IMR-90 (cell line): ENCODE data around the gene SLC12A7. TPM values are rescaled to one million over a fixed set of nuclear protein-coding genes. Genes with fewer than 3 reads are reported as not detected.

Source experiments
- ATAC-seq: fragments of 200-7000 bp; cut with Tn5 transposase; 2 replicates; pipeline ENCODE4 v1.9.1; 2020; ENCODE audit warnings: low read depth, mild to moderate bottlenecking, moderate library complexity
- BruUV-seq: library from RNA; stranded (reverse); fragments of 400-500 nt; replicated peaks from 2 replicates; lab custom pipeline; 2021; lab: Mats Ljungman, UMichigan
- CTCF ChIA-PET: fragments of 300-600 bp; formaldehyde crosslinking; extraction: SDS; loops from one replicate; lab custom pipeline; 2021; ENCODE audit warnings: antibody characterized with exemption; lab: Yijun Ruan, JAX
- POLR2A ChIA-PET: fragments of 300-600 bp; sonication (Branson Sonifier 250); formaldehyde crosslinking; loops from one replicate; lab custom pipeline; 2022; ENCODE audit warnings: antibody characterized with exemption; ENCODE audit not compliant: unreplicated experiment; lab: Charles Lee
- DNase-seq: peaks from one replicate; pipeline ENCODE4 v3.0.0; 2013
- H2AFZ ChIP-seq: replicated peaks from 2 replicates; pipeline ENCODE3; 2013; ENCODE audit warnings: low read length, mild to moderate bottlenecking; ENCODE audit not compliant: poor library complexity
- H2AK5ac ChIP-seq: 2 replicates; pipeline ENCODE4 v1.6.1; 2013; ENCODE audit warnings: low read depth, low read length, inconsistent platforms
- H2AK9ac ChIP-seq: replicated peaks from 2 replicates; pipeline ENCODE3; 2013; ENCODE audit warnings: mild to moderate bottlenecking, low read depth, low read length, moderate library complexity; ENCODE audit not compliant: poor library complexity
- H2BK120ac ChIP-seq: 2 replicates; pipeline ENCODE4 v1.6.1; 2013; ENCODE audit warnings: low read depth, low read length, inconsistent platforms
- H2BK15ac ChIP-seq: 3 replicates; pipeline ENCODE4 v1.6.1; 2013; ENCODE audit warnings: low read depth, low read length, inconsistent platforms
- H2BK20ac ChIP-seq: 2 replicates; pipeline ENCODE4 v1.6.1; 2013; ENCODE audit warnings: low read depth, mild to moderate bottlenecking, inconsistent platforms, low read length, moderate library complexity
- H2BK5ac ChIP-seq: 2 replicates; pipeline ENCODE4 v1.6.1; 2013; ENCODE audit warnings: mild to moderate bottlenecking, low read depth, low read length, inconsistent platforms; ENCODE audit not compliant: poor library complexity, severe bottlenecking
- H3K14ac ChIP-seq: replicated peaks from 2 replicates; pipeline ENCODE4 v1.6.1; 2013; ENCODE audit warnings: low read depth, low read length, inconsistent platforms
- H3K18ac ChIP-seq: 2 replicates; pipeline ENCODE4 v1.6.1; 2013; ENCODE audit warnings: low read depth, low read length, control low read depth
- H3K23ac ChIP-seq: 2 replicates; pipeline ENCODE4 v1.6.1; 2013; ENCODE audit warnings: low read depth, low read length, inconsistent platforms
- H3K27ac ChIP-seq: 2 replicates; pipeline ENCODE4 v1.5.1; 2013; ENCODE audit warnings: mild to moderate bottlenecking, control low read depth, low read length; ENCODE audit not compliant: insufficient read depth
- H3K27me3 ChIP-seq: 2 replicates; pipeline ENCODE4 v1.6.1; 2013; ENCODE audit warnings: low read length; ENCODE audit not compliant: control insufficient read depth, insufficient read depth
- H3K36me3 ChIP-seq: 2 replicates; pipeline ENCODE4 v1.6.1; 2013; ENCODE audit warnings: low read length, mixed read lengths; ENCODE audit not compliant: control insufficient read depth, insufficient read depth
- H3K4ac ChIP-seq: 2 replicates; pipeline ENCODE4 v1.6.1; 2013; ENCODE audit warnings: low read depth, low read length, inconsistent platforms
- H3K4me1 ChIP-seq: 2 replicates; pipeline ENCODE4 v1.6.1; 2013; ENCODE audit warnings: low read length, mixed read lengths; ENCODE audit not compliant: control insufficient read depth, insufficient read depth
- H3K4me2 ChIP-seq: 2 replicates; pipeline ENCODE4 v1.6.1; 2013; ENCODE audit warnings: low read depth, mild to moderate bottlenecking, control low read depth, low read length, moderate library complexity
- H3K4me3 ChIP-seq: 2 replicates; pipeline ENCODE4 v1.5.1; 2013; ENCODE audit warnings: low read depth, mild to moderate bottlenecking, control low read depth, low read length, moderate library complexity; ENCODE audit not compliant: insufficient read depth
- H3K56ac ChIP-seq: 2 replicates; pipeline ENCODE4 v1.6.1; 2013; ENCODE audit warnings: low read length, inconsistent platforms; ENCODE audit not compliant: insufficient read depth; ENCODE audit errors: extremely low read depth
- H3K79me1 ChIP-seq, 2 experiments: 2 replicates each; pipeline ENCODE4 v1.6.1; 2013; ENCODE audit warnings: low read length in 2 of 2, inconsistent platforms in 1 of 2, low read depth in 1 of 2
- H3K9ac ChIP-seq: 2 replicates; pipeline ENCODE4 v1.6.1; 2013; ENCODE audit warnings: low read depth, low read length, control low read depth
- H3K9me1 ChIP-seq: 2 replicates; pipeline ENCODE4 v1.6.1; 2013; ENCODE audit warnings: low read length, inconsistent platforms; ENCODE audit not compliant: insufficient read depth
- H3K9me3 ChIP-seq: 2 replicates; pipeline ENCODE4 v1.6.1; 2013; ENCODE audit warnings: low read length; ENCODE audit not compliant: control insufficient read depth, insufficient read depth
- H4K20me1 ChIP-seq: 2 replicates; pipeline ENCODE4 v1.6.1; 2013; ENCODE audit warnings: low read length, inconsistent platforms; ENCODE audit not compliant: insufficient read depth
- H4K5ac ChIP-seq: 2 replicates; pipeline ENCODE4 v1.6.1; 2013; ENCODE audit warnings: mild to moderate bottlenecking, low read depth, low read length, control low read depth
- H4K8ac ChIP-seq, 2 experiments: 2 replicates each; pipeline ENCODE4 v1.6.1; 2013; ENCODE audit warnings: low read depth in 2 of 2, low read length in 2 of 2, control low read depth in 1 of 2, inconsistent platforms in 1 of 2
- H4K91ac ChIP-seq: 2 replicates; pipeline ENCODE4 v1.6.1; 2013; ENCODE audit warnings: low read depth, low read length, inconsistent platforms; ENCODE audit not compliant: insufficient read depth
- BHLHE40 ChIP-seq: fragments of 150-350 bp; IDR thresholded peaks from 2 replicates; pipeline ENCODE4 v1.6.1; 2016; ENCODE audit warnings: mild to moderate bottlenecking, low read depth, low read length
- FOS ChIP-seq: fragments of 150-350 bp; IDR thresholded peaks from 2 replicates; pipeline ENCODE4 v1.6.1; 2016; ENCODE audit warnings: low read depth, low read length
- POLR2A ChIP-seq: IDR thresholded peaks from 2 replicates; pipeline ENCODE4 v1.6.1; 2012; ENCODE audit warnings: mild to moderate bottlenecking, low read depth, low read length
- RCOR1 ChIP-seq: IDR thresholded peaks from 2 replicates; pipeline ENCODE4 v1.6.1; 2012; ENCODE audit warnings: mild to moderate bottlenecking, low read length, improper control_type of control experiment; ENCODE audit not compliant: insufficient replicate concordance
- RFX5 ChIP-seq: IDR thresholded peaks from 2 replicates; pipeline ENCODE4 v1.8.0; 2012; ENCODE audit warnings: low read depth, mild to moderate bottlenecking, low read length, moderate library complexity
- SMC3 ChIP-seq: fragments of 150-350 bp; IDR thresholded peaks from 2 replicates; pipeline ENCODE4 v1.6.1; 2016; ENCODE audit warnings: low read depth, mild to moderate bottlenecking, antibody characterized with exemption, low read length, moderate library complexity
- WGBS, 2 experiments: methylation state at CpG; one replicate each; pipeline versions ENCODE4 v1.1.5 to v1.1.7; 2013; ENCODE audit warnings: missing lambda C conversion rate in 2 of 2; ENCODE audit not compliant: insufficient read length in 1 of 2; ENCODE audit errors: extremely low coverage in 2 of 2; 5-methylcytosine and 5-hydroxymethylcytosine counted together
- dilution Hi-C: fragments of 300-500 bp; cut with HindIII; formaldehyde crosslinking; loops from one replicate; pipeline ENCODE4 v1.14.3; 2018; ENCODE audit warnings: low sequenced_read_pairs; ENCODE audit not compliant: unreplicated experiment
- in situ Hi-C: fragments of 300-500 bp; cut with MboI; formaldehyde crosslinking; loops from 3 replicates; pipeline ENCODE4 v1.14.3; 2019; ENCODE audit warnings: low sequenced_read_pairs, inconsistent platforms, mixed read lengths
- intact Hi-C: fragments of 100-400 bp; cut with micrococcal nuclease; formaldehyde crosslinking; loops from 2 replicates; pipeline ENCODE4 v1.10.0; 2022
- polyA plus RNA-seq, 3 experiments: library from polyadenylated mRNA; depleted of rRNA; stranded (reverse); fragments of >200 nt; gene quantifications; 2 replicates each; pipeline ENCODE4 v1.2.3, GENCODE V29; 2012; ENCODE audit warnings: low replicate concordance in 1 of 3
- total RNA-seq: library from RNA; depleted of rRNA; stranded (reverse); fragments of >200 nt; gene quantifications from 2 replicates; pipeline ENCODE4 v1.2.3, GENCODE V29; 2012
- TF ChIP-seq, protein P1 (sequence below): fragments of 150-350 bp; IDR thresholded peaks from 2 replicates; pipeline ENCODE4 v1.6.1; 2017; ENCODE audit warnings: mild to moderate bottlenecking, antibody characterized with exemption, low read length, low read depth
- TF ChIP-seq, protein P2 (sequence below): fragments of 150-350 bp; IDR thresholded peaks from 2 replicates; pipeline ENCODE4 v1.6.1; 2016; ENCODE audit warnings: low read depth, mild to moderate bottlenecking, low read length, moderate library complexity, borderline replicate concordance

Gene SLC12A7
- total and polyA plus RNA-seq, 2 of the 4 experiments (the other 2 are of a cell fraction): 3.0 to 6.1 TPM

DNA sequence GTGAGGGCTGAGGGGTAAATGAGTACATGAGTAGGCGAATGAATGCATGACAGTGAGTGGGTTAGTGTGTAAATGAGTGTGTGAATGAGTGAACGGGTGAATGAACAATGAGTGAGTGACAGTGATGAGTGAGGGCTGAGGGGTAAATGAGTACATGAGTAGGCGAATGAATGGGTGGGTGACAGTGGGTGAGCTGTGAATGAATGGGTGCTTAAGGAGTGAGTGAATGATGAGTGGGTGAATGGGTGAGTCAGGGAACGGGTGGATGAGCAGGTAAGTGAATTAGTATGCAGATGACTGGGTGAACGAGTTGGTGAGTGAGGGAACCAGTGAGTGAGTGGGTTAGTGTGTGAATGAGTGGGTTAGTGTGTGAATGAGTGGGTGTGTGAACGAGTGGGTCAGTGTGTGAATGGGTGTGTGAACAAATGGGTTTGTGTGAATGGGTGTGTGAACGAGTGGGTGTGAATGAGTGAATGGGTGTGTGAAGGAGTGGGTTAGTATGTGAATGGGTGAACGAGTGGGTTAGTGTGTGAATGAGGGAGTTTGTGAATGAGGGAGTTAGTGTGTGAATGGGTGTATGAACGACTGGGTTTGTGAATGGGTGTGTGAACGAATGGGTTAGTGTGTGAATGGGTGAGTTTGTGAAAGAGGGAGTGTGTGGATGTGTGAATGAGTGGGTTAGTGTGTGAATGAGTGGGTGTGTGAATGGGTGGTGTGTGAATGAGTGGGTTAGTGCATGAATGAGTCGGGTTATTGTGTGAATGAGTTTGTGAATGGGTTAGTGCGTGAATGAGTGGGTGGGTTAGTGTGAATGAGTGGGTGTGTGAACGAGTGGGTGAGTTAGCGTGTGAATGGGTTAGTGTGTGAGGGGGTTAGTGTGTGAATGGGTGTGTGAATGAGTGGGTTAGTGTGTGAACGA, 70.4 kb downstream of the SLC12A7 start (continued):
- TF ChIP-seq, protein P1, sequence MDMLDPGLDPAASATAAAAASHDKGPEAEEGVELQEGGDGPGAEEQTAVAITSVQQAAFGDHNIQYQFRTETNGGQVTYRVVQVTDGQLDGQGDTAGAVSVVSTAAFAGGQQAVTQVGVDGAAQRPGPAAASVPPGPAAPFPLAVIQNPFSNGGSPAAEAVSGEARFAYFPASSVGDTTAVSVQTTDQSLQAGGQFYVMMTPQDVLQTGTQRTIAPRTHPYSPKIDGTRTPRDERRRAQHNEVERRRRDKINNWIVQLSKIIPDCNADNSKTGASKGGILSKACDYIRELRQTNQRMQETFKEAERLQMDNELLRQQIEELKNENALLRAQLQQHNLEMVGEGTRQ: no peak

DNA sequence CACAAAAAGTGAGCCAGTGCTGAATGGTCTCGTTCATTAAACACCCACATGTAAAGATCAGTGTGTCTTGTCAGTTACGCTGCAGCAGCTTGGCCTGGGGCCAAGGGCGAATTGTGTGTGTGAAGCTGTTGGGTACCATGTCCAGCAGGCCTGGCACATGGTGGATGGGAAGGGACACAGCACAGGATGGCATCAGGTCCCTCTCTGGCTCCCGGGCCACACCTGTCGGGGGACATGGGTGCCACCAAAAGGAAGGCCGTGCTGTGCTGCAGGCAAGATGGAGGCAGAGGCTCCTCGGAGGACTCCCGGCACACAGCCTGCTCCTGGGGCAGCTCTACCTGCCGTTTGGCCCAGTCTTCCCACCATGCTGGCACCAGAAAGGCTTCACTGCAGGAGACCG, 71.3 kb downstream of the SLC12A7 start:
- no TSS peak for BruUV-seq
- no peak overlapping the region for H3K18ac ChIP-seq
- no peak overlapping the region for H2BK120ac ChIP-seq
- H3K56ac ChIP-seq: no peak overlapping the region
- in situ Hi-C loops (no loop called here), intact Hi-C loops (no loop called here), dilution Hi-C loops (no loop called here)
- H2AK5ac ChIP-seq: no peak overlapping the region
- no peaks in the 10 kb centered on the region for H3K27me3 ChIP-seq
- no peak for DNase-seq
- H4K8ac ChIP-seq: no peak overlapping the region
- peaks cover 9% of the 10 kb centered on the region; the same call in 1 of the 2 replicates for H3K9me3 ChIP-seq
- no peak overlapping the region for H3K4me3 ChIP-seq
- no peaks in the 10 kb centered on the region for H3K36me3 ChIP-seq
- no peak for ATAC-seq
- H3K9me1 ChIP-seq: no peaks in the 10 kb centered on the region
- H3K9ac ChIP-seq: no peak overlapping the region
- TF ChIP-seq SMC3 (no peak), POLR2A (no peak), FOS (no peak), RCOR1 (no peak), BHLHE40 (no peak), RFX5 (no peak)
- TF ChIP-seq, protein P2, sequence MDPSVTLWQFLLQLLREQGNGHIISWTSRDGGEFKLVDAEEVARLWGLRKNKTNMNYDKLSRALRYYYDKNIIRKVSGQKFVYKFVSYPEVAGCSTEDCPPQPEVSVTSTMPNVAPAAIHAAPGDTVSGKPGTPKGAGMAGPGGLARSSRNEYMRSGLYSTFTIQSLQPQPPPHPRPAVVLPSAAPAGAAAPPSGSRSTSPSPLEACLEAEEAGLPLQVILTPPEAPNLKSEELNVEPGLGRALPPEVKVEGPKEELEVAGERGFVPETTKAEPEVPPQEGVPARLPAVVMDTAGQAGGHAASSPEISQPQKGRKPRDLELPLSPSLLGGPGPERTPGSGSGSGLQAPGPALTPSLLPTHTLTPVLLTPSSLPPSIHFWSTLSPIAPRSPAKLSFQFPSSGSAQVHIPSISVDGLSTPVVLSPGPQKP: no peak
- no peaks in the 10 kb centered on the region for H3K4me1 ChIP-seq
- no peak overlapping the region for H2BK5ac ChIP-seq
- WGBS, 2 experiments: 92% methylated on average over 2 of the region's 10 CpGs; no CpG with 5 or more reads in 1 of the 2 experiments
- no peak overlapping the region for H3K4ac ChIP-seq
- H3K27ac ChIP-seq: no peak overlapping the region
- no peak overlapping the region for H3K23ac ChIP-seq
- H3K4me2 ChIP-seq: no peak overlapping the region
- ChIA-PET CTCF (no interaction called here), POLR2A (no interaction called here)
- no peak overlapping the region for H2AFZ ChIP-seq
- H3K79me1 ChIP-seq: no peaks in the 10 kb centered on the region
- H4K20me1 ChIP-seq: no peaks in the 10 kb centered on the region
- no peak overlapping the region for H2BK15ac ChIP-seq
- no peak overlapping the region for H2AK9ac ChIP-seq
- H3K14ac ChIP-seq: no peak overlapping the region
- H4K5ac ChIP-seq: no peak overlapping the region
- no peak overlapping the region for H2BK20ac ChIP-seq
- H4K91ac ChIP-seq: no peak overlapping the region
